Endothelial cell of umbilical vein (primary cell): ENCODE measurements around the gene ANKH. TPM values are rescaled to one million over a fixed set of nuclear protein-coding genes. Genes with fewer than 3 reads are reported as not detected.

Experiments used
- BruUV-seq: library from RNA; stranded (reverse); fragments of 400-500 nt; replicated peaks from 2 replicates; lab custom pipeline; 2021; lab: Mats Ljungman, UMichigan
- CTCF ChIA-PET: fragments of 300-600, 350-600 bp; sonication (Branson Sonifier 250); formaldehyde crosslinking; loops from one replicate; lab custom pipeline; 2021; ENCODE audit warnings: antibody characterized with exemption, inconsistent platforms; lab: Charles Lee
- POLR2A ChIA-PET: fragments of 300-600, 350-600 bp; sonication (Branson Sonifier 250); formaldehyde crosslinking; loops from one replicate; lab custom pipeline; 2021; ENCODE audit warnings: antibody characterized with exemption, inconsistent platforms; lab: Charles Lee
- DNase-seq: peaks from one replicate; pipeline ENCODE4 v3.0.0-alpha.2; 2011; ENCODE audit warnings: low read depth, low spot score
- FAIRE-seq: peaks from 2 replicates; lab custom pipeline; 2011; peaks lifted over from hg19 to GRCh38; lab: Jason Lieb, UNC
- H2AFZ ChIP-seq: 2 replicates; pipeline ENCODE4 v1.6.0; 2012; ENCODE audit warnings: low read depth, low read length, control low read depth, inconsistent platforms
- H3K27ac ChIP-seq: 2 replicates; pipeline ENCODE4 v1.5.1; 2011; ENCODE audit warnings: low read depth, mild to moderate bottlenecking, control low read depth, low read length, moderate library complexity; ENCODE audit not compliant: insufficient read depth
- H3K27me3 ChIP-seq, 2 experiments: 2 replicates each; pipeline versions ENCODE4 v1.6.0 to v1.6.1; 2011; ENCODE audit warnings: low read length in 2 of 2, mixed read lengths in 1 of 2; ENCODE audit not compliant: control insufficient read depth in 2 of 2, insufficient read depth in 2 of 2
- H3K36me3 ChIP-seq, 2 experiments: 2 replicates in 1 of 2; 3 replicates in 1 of 2; pipeline ENCODE4 v1.5.1; 2011; ENCODE audit warnings: low read length in 2 of 2, mild to moderate bottlenecking in 1 of 2, moderate library complexity in 1 of 2; ENCODE audit not compliant: control insufficient read depth in 2 of 2, insufficient read depth in 2 of 2; ENCODE audit errors: extremely low read depth in 1 of 2
- H3K4me1 ChIP-seq: 3 replicates; pipeline ENCODE4 v1.5.1; 2011; ENCODE audit warnings: mild to moderate bottlenecking, low read length; ENCODE audit not compliant: control insufficient read depth, insufficient read depth; ENCODE audit errors: extremely low read depth
- H3K4me2 ChIP-seq: 2 replicates; pipeline ENCODE4 v1.6.1; 2011; ENCODE audit warnings: low read length, control low read depth, mixed read lengths; ENCODE audit not compliant: insufficient read depth
- H3K4me3 ChIP-seq, 3 experiments: fragments of 200-600 bp in 1 of 3; sonication (generic), shearing (Covaris generic) in 1 of 3; replicated peaks in 1 of 3; 2 replicates each; pipeline ENCODE4 v1.5.1; 2011 to 2016; ENCODE audit warnings: control low read depth in 3 of 3, low read length in 3 of 3, mild to moderate bottlenecking in 2 of 3, inconsistent platforms in 1 of 3, low read depth in 1 of 3, moderate library complexity in 1 of 3; ENCODE audit not compliant: insufficient read depth in 1 of 3
- H3K79me2 ChIP-seq: 2 replicates; pipeline ENCODE4 v1.6.0; 2012; ENCODE audit warnings: low read length, inconsistent platforms; ENCODE audit not compliant: control insufficient read depth, insufficient read depth
- H3K9ac ChIP-seq: replicated peaks from 2 replicates; pipeline ENCODE3; 2011; ENCODE audit warnings: low read length, control low read depth; ENCODE audit not compliant: insufficient read depth; ENCODE audit errors: extremely low read depth
- H3K9me1 ChIP-seq: replicated peaks from 3 replicates; pipeline ENCODE4 v1.6.0; 2011; ENCODE audit warnings: mild to moderate bottlenecking, low read length; ENCODE audit not compliant: control insufficient read depth, insufficient read depth; ENCODE audit errors: extremely low read depth
- H3K9me3 ChIP-seq: replicated peaks from 2 replicates; pipeline ENCODE4 v1.5.1; 2012; ENCODE audit warnings: low read length, inconsistent platforms; ENCODE audit not compliant: control insufficient read depth, insufficient read depth
- H4K20me1 ChIP-seq: replicated peaks from 2 replicates; pipeline ENCODE3; 2011; ENCODE audit warnings: mild to moderate bottlenecking, low read length; ENCODE audit not compliant: control insufficient read depth, insufficient read depth; ENCODE audit errors: extremely low read depth
- FOS ChIP-seq: IDR thresholded peaks from 2 replicates; pipeline ENCODE4 v1.6.1; 2011; ENCODE audit warnings: mild to moderate bottlenecking, low read length, moderate library complexity, borderline replicate concordance; ENCODE audit not compliant: insufficient read depth
- GATA2 ChIP-seq: IDR thresholded peaks from 2 replicates; pipeline ENCODE4 v1.7.0; 2011; ENCODE audit warnings: low read depth, mild to moderate bottlenecking, moderate library complexity, mixed read lengths, low read length; ENCODE audit not compliant: insufficient read length, insufficient read depth
- JUN ChIP-seq: IDR thresholded peaks from 2 replicates; pipeline ENCODE4 v1.6.1; 2011; ENCODE audit warnings: borderline replicate concordance, low read depth; ENCODE audit not compliant: insufficient read length, insufficient read depth
- MYC ChIP-seq: IDR thresholded peaks from one replicate; pipeline ENCODE4 v1.6.1; 2011; ENCODE audit warnings: mild to moderate bottlenecking, low read depth, low read length
- POLR2AphosphoS5 ChIP-seq: IDR thresholded peaks from 2 replicates; pipeline ENCODE4 v1.6.1; 2012; ENCODE audit warnings: low read depth, mild to moderate bottlenecking, control low read depth, low read length, moderate library complexity; ENCODE audit not compliant: insufficient read depth
- dilution Hi-C: fragments of 300-500 bp; cut with MboI; formaldehyde crosslinking; loops from one replicate; pipeline ENCODE4 v1.15.0; 2019; ENCODE audit warnings: low sequenced_read_pairs; ENCODE audit not compliant: extremely low pct_ligation_motif_present
- intact Hi-C: fragments of 100-400 bp; cut with micrococcal nuclease; formaldehyde crosslinking; loops from one replicate; pipeline ENCODE4 v1.10.0; 2022
- polyA plus RNA-seq, 4 experiments: library from polyadenylated mRNA; depleted of rRNA in 3 of 4; stranded (reverse) in 3 of 4; unstranded in 1 of 4; fragments of >200 nt; gene quantifications; 2 replicates each; pipeline versions ENCODE4 v1.2.1 to v1.2.3, GENCODE V29; 2011 to 2012; ENCODE audit warnings: missing spikeins in 1 of 4
- total RNA-seq: library from RNA; stranded (reverse); gene quantifications from 2 replicates; pipeline ENCODE4 v1.2.3, GENCODE V29; 2021
- TF ChIP-seq, protein P1 (sequence below): IDR thresholded peaks from 2 replicates; pipeline ENCODE4 v1.6.1; 2011; ENCODE audit not compliant: insufficient read depth, insufficient read length

The ANKH gene
- total and polyA plus RNA-seq, 2 donors (not counting 3 experiments of a cell fraction or from before 2014, with no cell fraction given) = 12.7 to 31.4 TPM

DNA sequence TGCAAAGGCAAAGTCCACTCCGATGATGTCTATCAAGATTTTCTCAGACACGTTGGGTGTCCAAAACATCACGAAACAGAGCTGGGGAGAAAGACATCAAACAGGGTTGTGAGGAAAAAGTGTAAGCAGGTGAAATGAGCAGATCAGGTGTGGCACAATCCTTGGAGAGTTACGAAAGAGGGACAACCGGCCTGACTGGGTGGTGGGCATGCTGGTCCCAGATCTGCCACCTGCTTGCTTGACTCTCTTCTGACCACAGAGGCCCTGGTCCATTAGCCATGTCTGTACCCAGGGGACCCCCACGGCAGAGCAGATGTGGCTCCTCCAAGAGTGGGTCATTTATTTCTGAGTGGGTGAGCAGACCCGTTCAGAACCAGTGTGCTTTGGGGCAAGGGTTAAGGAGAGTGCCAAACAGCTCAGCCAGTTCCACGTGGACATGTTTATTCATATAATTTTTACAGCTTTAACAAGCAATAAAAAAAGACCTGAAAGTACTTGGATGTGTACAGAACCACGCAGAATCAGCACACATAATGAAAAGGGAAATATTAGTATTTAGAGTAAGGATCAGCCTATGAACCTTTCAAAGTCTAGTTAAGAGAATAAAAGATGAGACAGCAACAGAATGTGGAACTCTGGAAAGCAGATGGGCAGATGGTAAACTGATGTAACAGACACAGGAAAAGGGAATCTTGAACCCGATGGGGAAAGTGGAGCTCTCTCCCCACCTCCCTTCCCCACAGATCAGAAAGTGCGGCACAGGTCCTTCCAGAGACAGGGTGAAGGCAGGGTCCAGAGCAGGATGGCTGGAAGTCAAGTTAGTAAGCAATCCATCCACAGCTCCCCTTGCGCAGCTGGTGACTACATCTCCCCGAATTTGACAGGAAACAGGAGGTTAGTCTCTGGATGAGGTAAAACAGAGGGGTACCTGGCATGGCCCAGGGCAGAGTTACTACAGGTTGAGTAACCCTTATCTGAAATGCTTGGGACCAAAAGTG lies 154.5 kb downstream of the ANKH start:
- CTCF ChIA-PET = interaction anchor here (1.0 kb wide), 1 partner anchor 10 kb away, joined by 4 read pairs; no protein-coding TSS in a partner anchor
- no TSS peak for BruUV-seq
- no peak for TF ChIP-seq MYC
- TF ChIP-seq FOS = no peak
- no peak for TF ChIP-seq GATA2
- TF ChIP-seq POLR2AphosphoS5 = no peak
- no peak for TF ChIP-seq JUN
- TF ChIP-seq, protein P1, sequence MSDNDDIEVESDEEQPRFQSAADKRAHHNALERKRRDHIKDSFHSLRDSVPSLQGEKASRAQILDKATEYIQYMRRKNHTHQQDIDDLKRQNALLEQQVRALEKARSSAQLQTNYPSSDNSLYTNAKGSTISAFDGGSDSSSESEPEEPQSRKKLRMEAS = no peak
- Histone ChIP-seq H3K36me3 (peaks cover 0 to 5% of the 10 kb centered on the region in 2 experiments), H2AFZ (no peak overlapping the region), H3K9ac (no peak overlapping the region), H3K27ac (no peak overlapping the region), H3K4me3 (no peak overlapping the region), H3K79me2 (no peaks in the 10 kb centered on the region), H3K4me1 (no peaks in the 10 kb centered on the region), H4K20me1 (no peaks in the 10 kb centered on the region), H3K4me2 (no peak overlapping the region), H3K27me3 (no peaks in the 10 kb centered on the region), H3K9me1 (no peaks in the 10 kb centered on the region), H3K9me3 (no peaks in the 10 kb centered on the region)
- DNase-seq = no peak
- POLR2A ChIA-PET = no interaction called here
- dilution Hi-C loops = no loop called here
- intact Hi-C loops = no loop called here
- FAIRE-seq = no peak
